ENCODE measurements around the gene TUBGCP2.

TUBGCP2 gene

DNA sequence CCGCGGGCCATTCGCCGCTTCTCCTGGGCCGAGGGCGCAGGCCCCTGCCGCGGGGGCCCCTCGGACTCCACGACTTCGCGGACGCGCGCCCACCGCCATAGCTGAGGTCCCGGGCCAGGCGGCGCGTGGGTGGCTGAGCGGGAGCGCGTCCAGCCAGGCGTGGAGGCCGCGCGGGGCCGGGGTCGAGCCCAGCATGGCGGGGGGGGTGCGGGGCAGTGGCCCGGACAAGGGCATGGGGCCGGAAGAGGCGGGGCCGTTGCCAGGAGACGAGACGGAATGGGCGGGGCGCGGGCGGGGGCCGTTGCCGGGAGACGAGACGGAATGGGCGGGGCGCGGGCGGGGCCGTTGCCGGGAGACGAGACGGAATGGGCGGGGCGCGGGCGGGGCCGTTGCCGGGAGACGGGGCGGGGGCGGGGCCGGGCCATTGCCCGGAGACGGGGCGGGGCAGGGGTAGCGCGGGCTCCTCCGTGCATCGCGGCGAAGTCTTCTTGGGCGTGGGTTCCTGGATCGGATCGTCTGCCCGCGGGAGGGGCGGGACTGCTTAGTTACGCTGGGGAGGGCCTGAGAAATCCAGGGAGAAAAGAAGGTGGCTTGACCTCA is 46.8 kb downstream of the TUBGCP2 start:
- no peak overlapping the region for H3K27ac Mint-ChIP-seq
- peak overlapping the region; percentile 86 to 91 for H3K4me3 Mint-ChIP-seq
- peak; percentile 56 for ATAC-seq
- no peaks in the 10 kb centered on the region for H3K27me3 Mint-ChIP-seq
- peak; percentile 80 to 81 for DNase-seq
- H3K4me1 Mint-ChIP-seq: peaks cover 85% of the 10 kb centered on the region
- H3K9me3 Mint-ChIP-seq: no peaks in the 10 kb centered on the region

DNA sequence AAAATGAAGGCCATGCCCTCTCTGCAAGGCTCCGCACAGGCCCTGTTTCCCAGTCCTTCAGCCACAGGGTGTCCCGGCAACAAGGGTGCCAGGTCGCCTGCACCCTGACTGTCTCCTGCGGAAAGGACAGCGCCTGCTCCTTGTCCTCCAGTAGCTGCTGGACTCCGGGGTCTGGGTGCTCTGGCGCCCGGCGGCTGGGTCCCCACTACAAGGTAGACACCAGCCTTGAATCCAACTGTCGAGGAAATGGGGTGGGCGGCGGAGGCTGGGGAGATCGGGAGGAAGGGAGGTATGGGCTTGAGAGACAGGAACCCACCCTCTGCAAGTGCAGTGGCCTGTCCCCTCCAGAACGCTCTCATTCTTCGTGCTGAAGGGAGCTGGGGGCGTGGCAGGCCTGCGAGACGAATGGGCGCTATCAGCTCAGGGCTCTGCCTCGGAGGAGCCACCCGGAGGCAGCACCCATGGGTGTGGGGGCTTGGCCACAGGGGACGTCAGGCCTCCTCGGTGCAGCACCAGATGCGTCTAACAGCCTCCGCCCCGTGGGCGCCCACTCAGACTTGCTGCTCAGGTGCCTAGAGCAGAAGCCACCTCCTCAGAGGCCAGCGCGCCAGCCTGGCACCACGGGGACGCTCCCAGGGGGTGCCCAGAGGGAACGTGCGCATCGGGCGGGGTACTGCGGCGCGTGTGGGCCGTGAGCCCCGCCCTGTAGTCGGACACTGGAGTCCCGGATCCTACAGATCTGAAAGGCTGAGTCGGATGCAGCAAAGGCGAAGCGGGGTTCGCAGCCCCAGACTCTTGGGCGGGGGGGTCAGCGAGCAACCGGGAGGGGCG is 47.6 kb downstream of the TUBGCP2 start:
- Mint-ChIP-seq H3K27me3 (no peaks in the 10 kb centered on the region), H3K27ac (peak overlapping the region; percentile 42 to 78), H3K9me3 (no peaks in the 10 kb centered on the region), H3K4me1 (peaks cover 85% of the 10 kb centered on the region), H3K4me3 (peak overlapping the region; percentile 86 to 91)
- ATAC-seq: peak; percentile 78
- DNase-seq: peak; percentile 85 to 86

- H3K27ac Mint-ChIP-seq: no peak overlapping the region
- peaks cover 70% of the 10 kb centered on the region for H3K4me1 Mint-ChIP-seq
- peak overlapping the region; percentile 54 to 76 for H3K4me3 Mint-ChIP-seq
- ATAC-seq (no peak), DNase-seq (no peak)
- H3K27me3 Mint-ChIP-seq: no peaks in the 10 kb centered on the region
- H3K9me3 Mint-ChIP-seq: no peaks in the 10 kb centered on the region
Measured at GRCh38 chr10:133259602-133259989, 49.1 kb downstream of the TUBGCP2 start.

DNA sequence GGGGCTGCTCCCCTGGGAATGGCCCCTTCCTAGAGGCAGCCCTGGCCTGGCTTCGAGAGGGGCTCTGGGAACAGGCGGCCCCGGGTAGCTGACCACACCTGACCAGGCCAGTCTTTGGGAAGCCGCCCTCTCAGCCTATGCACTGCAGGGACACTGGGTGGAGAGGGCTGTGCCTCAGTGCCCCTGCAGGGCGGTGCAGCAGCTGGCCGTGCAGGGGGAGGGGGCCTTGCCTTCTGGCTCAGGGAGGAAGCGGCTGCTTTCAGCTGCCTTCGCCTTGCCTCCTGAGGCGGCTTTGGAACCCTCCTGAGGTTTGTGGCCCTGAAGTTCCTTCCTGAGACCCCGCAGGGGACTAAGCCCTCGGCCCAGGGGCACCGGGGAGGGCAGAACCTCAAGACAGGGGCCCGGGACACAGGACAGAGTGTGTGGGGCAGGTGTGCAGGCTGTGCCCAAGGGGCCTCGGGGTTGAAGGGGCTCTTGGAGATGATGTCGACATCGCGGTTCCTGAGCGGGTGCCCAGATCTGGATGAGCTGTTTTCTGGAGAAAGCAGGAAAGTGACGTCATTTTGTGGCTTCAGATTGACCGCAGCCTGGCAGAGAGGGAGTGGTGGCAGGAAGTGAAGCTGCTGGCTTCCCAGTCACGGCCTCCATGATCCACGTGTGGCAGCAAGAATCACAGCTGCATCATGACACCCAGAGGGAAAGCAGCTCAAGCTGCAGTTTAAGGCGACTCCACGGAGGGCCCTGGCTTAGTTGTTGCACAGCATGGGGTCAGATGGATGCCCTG is 49.7 kb downstream of the TUBGCP2 start:
- Mint-ChIP-seq H3K4me3 (peak overlapping the region; percentile 54 to 76), H3K9me3 (no peaks in the 10 kb centered on the region), H3K27me3 (no peaks in the 10 kb centered on the region), H3K27ac (peak overlapping the region in 1 of 2 donors; percentile 79), H3K4me1 (peaks cover 65% of the 10 kb centered on the region)
- DNase-seq (peak; percentile 45 to 88), ATAC-seq (peak; percentile 64)

- H3K4me1 Mint-ChIP-seq: peaks cover 57% of the 10 kb centered on the region
Measured at GRCh38 chr10:133258066-133258817, 50.4 kb downstream of the TUBGCP2 start.

GRCh38 chr10:133257489-133258065 is 51.1 kb downstream of the TUBGCP2 start:
- peak in 1 of 2 donors; percentile 35 for DNase-seq
- Mint-ChIP-seq H3K27me3 (no peaks in the 10 kb centered on the region), H3K27ac (peak overlapping the region in 1 of 2 donors; percentile 73), H3K4me1 (peaks cover 50% of the 10 kb centered on the region), H3K4me3 (peak overlapping the region; percentile 74 to 77), H3K9me3 (no peaks in the 10 kb centered on the region)
- no peak for ATAC-seq

More at GRCh38 chr10:133258066-133258817, 50.4 kb downstream of the TUBGCP2 start:
- H3K27me3 Mint-ChIP-seq: no peaks in the 10 kb centered on the region
- H3K27ac Mint-ChIP-seq: peak overlapping the region in 1 of 2 donors; percentile 67
- ATAC-seq: peak; percentile 13
- peak overlapping the region; percentile 35 to 77 for H3K4me3 Mint-ChIP-seq
- H3K9me3 Mint-ChIP-seq: no peaks in the 10 kb centered on the region
- DNase-seq: peak; percentile 50 to 55

- Mint-ChIP-seq H3K4me3 (no peak overlapping the region), H3K27ac (no peak overlapping the region), H3K9me3 (no peaks in the 10 kb centered on the region), H3K27me3 (peaks cover 4% of the 10 kb centered on the region), H3K4me1 (peaks cover 33% of the 10 kb centered on the region)
- no peak for ATAC-seq
- no peak for DNase-seq
Measured at GRCh38 chr10:133255323-133255722, 53.3 kb downstream of the TUBGCP2 start.

DNA sequence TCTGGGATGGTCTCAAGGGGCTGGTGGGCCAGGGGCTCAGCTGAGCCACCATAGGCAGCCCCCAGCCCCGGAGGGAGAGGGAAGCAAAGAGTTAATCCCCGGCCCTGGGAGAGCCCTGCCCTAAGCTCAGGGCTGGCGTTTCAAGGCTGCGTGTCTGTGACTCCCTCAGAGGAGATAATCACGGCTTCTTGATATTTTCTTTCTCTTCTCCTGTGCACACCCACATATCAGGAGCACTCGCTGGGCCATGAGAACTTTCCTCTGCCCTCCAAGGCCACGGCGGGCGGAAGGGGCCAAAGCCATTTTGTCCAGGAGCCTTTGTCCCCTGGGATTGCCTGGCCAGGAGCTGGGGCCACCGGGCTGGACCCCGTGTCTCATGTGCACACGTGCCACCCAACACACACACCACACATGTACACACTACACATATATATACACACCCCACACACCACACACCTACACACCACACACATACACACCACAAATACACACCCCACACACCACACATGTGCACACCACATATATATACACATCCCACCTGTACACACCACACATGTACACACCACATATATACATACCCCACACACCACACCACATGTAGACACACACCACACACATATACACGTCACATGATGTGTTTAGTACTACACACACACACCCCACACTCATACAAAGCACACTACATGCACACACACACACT is 54.1 kb downstream of the TUBGCP2 start:
- ATAC-seq (no peak), DNase-seq (no peak)
- Mint-ChIP-seq H3K4me3 (no peak overlapping the region), H3K27ac (no peak overlapping the region), H3K27me3 (peaks cover 8% of the 10 kb centered on the region), H3K4me1 (peaks cover 26% of the 10 kb centered on the region), H3K9me3 (no peaks in the 10 kb centered on the region)

DNA sequence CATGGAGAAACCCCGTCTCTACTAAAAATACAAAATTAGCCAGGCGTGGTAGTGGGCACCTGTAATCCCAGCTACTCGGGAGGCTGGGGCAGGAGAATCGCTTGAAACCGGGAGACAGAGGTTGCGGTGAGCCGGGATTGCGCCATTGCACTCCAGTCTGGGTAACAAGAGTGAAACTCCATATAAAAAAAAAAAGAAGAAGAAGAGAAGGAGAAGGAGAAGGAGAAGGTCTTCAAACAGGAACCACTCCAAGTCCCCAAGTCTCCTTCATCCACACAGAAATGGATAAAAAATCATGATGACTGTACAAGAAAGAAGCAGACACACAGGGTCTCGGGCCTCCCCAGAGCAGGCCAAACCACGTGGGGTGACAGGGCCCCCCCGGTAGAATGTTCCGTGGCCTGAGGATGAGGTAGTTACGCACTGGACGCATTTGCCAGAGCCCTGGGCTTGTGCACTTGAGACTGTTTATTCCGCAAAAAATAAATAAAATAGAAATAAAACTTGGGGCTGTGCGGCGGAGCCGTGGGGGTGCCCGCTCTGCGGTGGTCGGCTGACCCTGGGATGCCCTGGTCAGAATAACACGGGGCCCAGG is 55.2 kb downstream of the TUBGCP2 start:
- DNase-seq (no peak), ATAC-seq (no peak)
- H3K9me3 Mint-ChIP-seq: no peaks in the 10 kb centered on the region
- no peak overlapping the region for H3K27ac Mint-ChIP-seq
- H3K27me3 Mint-ChIP-seq: peaks cover 8% of the 10 kb centered on the region
- no peak overlapping the region for H3K4me3 Mint-ChIP-seq
- peaks cover 15% of the 10 kb centered on the region for H3K4me1 Mint-ChIP-seq

GRCh38 chr10:133252223-133252552 is 56.5 kb downstream of the TUBGCP2 start:
- ATAC-seq (peak; percentile 67), DNase-seq (no peak)
- H3K4me3 Mint-ChIP-seq: no peak overlapping the region
- no peak overlapping the region for H3K27ac Mint-ChIP-seq
- no peaks in the 10 kb centered on the region for H3K9me3 Mint-ChIP-seq
- peaks cover 2% of the 10 kb centered on the region for H3K4me1 Mint-ChIP-seq
- H3K27me3 Mint-ChIP-seq: peaks cover 12% of the 10 kb centered on the region

GRCh38 chr10:133251388-133252222 is 57.1 kb downstream of the TUBGCP2 start:
- H3K4me1 Mint-ChIP-seq: no peaks in the 10 kb centered on the region
- peaks cover 15% of the 10 kb centered on the region for H3K27me3 Mint-ChIP-seq
- no peak for DNase-seq
- no peak overlapping the region for H3K4me3 Mint-ChIP-seq
- peak; percentile 22 for ATAC-seq
- H3K9me3 Mint-ChIP-seq: no peaks in the 10 kb centered on the region
- H3K27ac Mint-ChIP-seq: no peak overlapping the region

- ATAC-seq: no peak
- peak overlapping the region in 1 of 2 donors; percentile 23 for H3K27ac Mint-ChIP-seq
- H3K9me3 Mint-ChIP-seq: no peaks in the 10 kb centered on the region
- H3K27me3 Mint-ChIP-seq: peaks cover 15% of the 10 kb centered on the region
- no peak for DNase-seq
- no peak overlapping the region for H3K4me3 Mint-ChIP-seq
- no peaks in the 10 kb centered on the region for H3K4me1 Mint-ChIP-seq
Measured at GRCh38 chr10:133249975-133250754, 58.5 kb downstream of the TUBGCP2 start.

Data from stimulated activated naive CD8-positive, alpha-beta T cell treated with anti-CD3 and anti-CD28 coated beads, Interleukin-15, amount 100 ng/mL, for 72 hours (primary cell).